Fibroblast of the conjunctiva (primary cell): ENCODE measurements around the gene LRRC75B.

ENCODE experiments used
- DNase-seq: peaks from one replicate; pipeline ENCODE4 v3.0.0-alpha.2; 2010; ENCODE audit warnings: low read depth

LRRC75B gene

GRCh38 chr22:24585461-24585860, 7.4 kb downstream of the LRRC75B start:
- no peak for DNase-seq

DNA sequence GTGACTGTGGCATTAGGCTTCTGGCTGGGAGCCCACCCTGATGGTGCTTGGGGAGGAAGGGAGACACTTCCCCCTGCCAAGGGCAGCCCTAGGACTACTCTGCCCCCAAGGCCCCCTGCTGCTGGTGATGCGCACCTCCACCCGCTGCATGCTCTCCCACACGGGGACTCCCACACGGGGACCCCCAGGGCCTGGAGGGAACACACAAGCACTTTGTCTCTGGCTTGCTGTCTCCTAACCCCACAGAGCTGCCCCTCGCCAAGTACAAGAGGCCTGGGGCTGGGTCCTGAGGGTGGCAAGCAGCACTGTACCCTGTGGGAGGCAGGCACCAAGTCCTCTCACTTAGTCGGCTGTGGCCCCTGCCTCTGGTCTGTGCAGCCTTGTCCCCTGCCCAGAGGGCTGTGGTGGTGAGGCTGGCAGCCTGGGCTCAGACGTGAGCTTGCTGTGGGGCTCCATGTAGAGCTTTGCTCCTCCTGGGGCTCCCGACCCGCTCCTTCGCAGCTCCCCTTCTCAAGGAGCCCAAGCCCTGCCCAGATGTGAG, 7.9 kb downstream of the LRRC75B start:
- DNase-seq: no peak

GRCh38 chr22:24584166-24584790, 8.6 kb downstream of the LRRC75B start:
- no peak for DNase-seq

DNA sequence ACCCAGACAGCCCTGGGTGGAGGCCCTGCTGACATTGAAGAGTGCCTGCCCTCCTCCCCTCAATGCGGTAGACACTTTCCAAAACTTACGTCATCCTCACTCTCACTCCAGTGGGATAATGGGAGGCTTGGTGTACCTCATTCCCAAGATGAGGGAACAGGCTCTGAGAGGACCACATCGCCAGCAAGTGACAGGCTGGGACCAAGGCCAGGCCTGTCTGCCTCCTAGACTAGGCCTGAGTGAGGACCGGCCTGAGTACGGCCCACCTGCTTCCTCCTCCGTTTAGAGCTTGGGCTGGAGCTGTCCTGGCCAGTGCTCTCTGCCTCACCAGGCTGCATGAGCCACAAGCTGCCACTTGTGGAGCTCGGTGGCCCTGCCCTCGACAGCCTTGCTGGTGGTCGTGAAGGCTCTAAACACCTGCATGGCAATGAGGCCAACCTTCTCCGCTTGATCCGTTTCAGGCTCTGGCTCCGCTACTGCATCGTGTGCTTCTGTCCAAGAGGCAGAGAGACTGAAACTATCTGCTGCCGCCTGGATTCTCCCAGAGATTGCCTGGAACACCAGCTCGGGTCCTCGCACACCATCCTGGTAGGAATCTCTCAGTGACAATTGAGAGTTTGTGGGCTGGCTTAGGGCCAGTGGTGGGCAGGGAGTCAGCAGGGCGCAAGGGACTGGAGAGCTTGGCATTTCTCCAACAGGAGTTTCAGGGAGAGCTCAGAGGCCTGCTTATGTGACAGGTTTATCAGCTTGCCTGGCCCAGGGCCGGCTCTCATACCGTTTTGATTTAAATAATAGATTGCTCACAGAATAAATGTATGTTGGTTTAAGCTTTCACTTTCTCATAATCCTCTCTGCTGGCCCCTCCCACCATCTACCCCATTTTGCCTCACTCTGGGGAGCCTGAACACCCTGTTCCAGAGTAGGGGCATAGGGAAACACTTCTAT, 9.4 kb downstream of the LRRC75B start:
- no peak for DNase-seq

- no peak for DNase-seq
These were observed 10.6 kb downstream of the LRRC75B start for GRCh38 chr22:24582056-24582814.

- DNase-seq: peak; percentile 45
These were observed 12.6 kb downstream of the LRRC75B start for GRCh38 chr22:24580276-24580675.

DNA sequence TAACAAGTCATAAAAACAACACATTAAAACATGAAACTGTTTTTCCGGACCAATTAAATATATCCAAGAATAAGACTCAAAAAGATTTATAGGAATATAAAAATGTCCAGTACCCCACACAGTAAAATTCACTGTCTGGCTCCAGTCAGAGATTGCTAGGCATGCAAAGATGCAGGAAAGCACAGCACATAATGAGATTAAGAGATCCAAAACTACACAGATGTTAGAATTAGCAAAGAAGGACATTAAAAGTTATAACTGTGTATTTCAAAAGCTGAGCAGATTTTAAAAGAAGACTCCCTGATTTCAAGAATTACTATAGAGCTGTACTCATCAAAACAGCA, 13.6 kb downstream of the LRRC75B start:
- DNase-seq: no peak

DNA sequence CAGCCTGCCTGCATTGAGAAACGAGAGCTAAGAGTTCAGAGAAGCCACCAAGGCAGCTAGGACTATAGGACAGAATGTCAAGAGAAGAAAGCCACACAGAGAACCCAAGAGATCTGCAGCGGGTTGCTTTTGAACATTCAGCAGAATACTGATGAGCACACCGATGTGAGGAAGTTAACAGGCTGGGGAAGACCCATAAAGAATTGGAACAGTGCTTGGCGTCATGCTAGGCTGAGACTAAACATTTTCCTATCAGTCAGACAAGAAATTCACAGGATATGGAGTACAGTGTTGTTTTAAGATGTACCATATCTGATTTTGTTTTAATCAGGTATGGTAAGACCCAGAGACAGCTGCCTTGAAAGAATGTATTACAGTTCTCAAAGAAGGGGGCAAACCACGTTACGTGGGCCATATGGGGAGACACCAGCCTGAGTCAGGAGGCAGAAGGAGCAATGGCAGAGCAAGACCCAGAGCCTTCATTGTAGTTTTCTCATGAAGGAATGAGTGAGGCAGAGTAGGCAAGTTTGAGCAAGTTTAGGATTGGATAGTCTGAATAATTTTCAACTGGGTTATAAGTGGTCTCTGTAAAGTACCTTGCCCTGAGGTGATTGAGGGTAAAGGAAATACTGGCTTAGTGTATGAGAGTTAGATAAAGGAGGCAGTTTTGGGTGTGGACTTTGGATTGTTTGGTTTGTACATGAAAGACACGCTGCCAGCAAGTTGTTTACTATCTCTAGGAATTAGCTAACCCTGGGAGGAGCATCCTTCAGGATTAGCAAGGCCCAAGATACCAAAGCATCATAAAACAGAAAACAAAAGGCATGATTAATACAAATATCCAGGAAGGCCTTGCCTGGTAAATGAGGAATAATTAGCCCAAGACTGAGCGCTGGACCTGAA, 14.3 kb downstream of the LRRC75B start:
- DNase-seq: no peak

- DNase-seq: no peak
These were observed 16.1 kb downstream of the LRRC75B start for GRCh38 chr22:24576778-24577177.

DNA sequence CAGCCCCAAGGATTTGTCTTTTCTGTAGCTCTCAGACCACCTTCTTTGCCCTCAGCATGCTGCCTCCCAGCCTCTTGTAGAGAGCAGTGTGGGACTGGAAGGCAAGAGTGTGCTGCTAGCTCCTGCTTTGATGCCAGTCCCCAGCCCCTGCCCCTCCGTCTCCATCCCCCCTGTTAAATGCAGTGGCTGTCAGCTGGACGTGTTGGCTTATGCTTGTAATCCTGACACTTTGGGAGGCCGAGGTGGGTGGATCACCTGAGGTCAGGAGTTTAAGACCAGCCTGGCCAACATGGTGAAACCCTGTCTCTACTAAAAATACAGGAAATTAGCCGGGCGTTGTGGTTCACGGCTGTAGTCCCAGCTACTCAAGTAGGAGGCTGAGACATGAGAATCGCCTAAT, 21.6 kb downstream of the LRRC75B start:
- no peak for DNase-seq

- DNase-seq: no peak
These were observed 25.2 kb downstream of the LRRC75B start for GRCh38 chr22:24567668-24568067.

GRCh38 chr22:24566899-24567511, 25.9 kb downstream of the LRRC75B start:
- no peak for DNase-seq

GRCh38 chr22:24565077-24565476, 27.8 kb downstream of the LRRC75B start:
- DNase-seq: no peak

- peak; percentile 23 for DNase-seq
These were observed 28.4 kb downstream of the LRRC75B start for GRCh38 chr22:24564376-24565058.

- no peak for DNase-seq
These were observed 29.6 kb downstream of the LRRC75B start for GRCh38 chr22:24563246-24563645.

DNA sequence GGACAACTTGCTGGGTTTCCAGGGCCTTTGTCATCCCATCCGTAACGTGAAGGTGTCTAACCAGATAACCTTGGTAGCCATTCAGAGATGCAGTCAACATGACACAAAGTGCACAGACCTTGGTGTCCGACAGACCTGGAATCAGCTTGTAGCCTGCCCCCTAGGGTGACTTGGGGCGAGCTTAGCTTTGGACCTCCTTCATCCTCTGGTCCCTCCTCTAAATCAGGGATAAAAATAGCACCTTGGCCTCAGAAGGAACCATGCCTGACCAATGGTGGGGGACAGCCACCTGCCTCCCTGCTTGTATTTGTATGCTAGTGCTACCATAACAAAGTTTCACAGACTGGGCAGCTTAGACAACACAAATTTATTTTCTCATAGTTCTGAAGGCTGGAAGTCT, 33.4 kb downstream of the LRRC75B start:
- no peak for DNase-seq

GRCh38 chr22:24555165-24556039, 37.5 kb downstream of the LRRC75B start, which contains the start of gene SNRPD3:
TSS of gene SNRPD3 (plus strand) at chr22:24555999. CDS start at chr22:24557675, 1,676 bp downstream.
- DNase-seq: peak; percentile 99

DNA sequence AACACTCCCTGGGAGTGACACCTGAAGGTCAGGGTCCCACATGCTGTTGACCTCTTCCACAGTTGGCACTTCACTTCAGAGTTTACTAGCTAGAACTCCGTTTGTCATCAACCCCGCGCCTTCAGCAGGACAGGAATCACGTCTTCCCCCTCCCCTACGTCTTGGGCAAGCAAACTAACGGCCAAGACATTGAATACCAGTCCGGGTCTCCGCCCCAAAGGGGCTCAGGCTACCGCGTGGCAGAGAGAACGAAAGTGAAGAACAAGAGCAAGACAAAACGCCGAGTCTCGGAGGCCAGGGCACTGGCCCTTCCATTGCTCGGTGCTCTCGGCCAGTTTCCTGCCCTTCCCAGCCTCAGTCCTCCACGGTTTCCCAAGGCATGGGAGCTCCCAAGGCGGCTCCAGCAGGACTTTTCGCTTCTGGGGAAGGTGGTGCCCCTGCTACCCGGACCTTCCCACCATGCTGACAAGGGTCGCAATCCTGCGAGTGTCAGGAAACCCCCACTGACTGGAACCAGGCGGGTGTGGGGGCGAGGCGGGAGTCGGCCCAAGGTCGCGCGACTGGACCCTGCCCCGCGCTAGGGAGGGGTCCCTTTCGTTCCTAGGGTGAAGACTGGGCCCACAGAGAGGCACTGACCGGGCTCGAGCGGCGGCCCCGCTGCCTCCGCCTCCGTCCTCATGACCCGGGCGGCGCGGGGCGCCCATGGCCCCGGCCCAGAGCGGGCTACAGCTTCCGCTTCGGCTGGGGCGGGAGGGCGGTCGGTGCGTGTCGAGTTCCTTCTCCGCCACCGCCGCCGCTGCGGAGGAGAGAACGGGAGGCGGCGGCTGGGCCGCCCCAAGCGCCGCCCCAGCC, 38.3 kb downstream of the LRRC75B start, which contains the start of gene GUCD1:
Gene GUCD1 (minus strand): TSS at position 826 of the 852 bp plus-strand sequence. CDS start 147 bp downstream, at position 679.
- peak; percentile 6 for DNase-seq
